ENCODE data around the gene ZFP28.

DNA sequence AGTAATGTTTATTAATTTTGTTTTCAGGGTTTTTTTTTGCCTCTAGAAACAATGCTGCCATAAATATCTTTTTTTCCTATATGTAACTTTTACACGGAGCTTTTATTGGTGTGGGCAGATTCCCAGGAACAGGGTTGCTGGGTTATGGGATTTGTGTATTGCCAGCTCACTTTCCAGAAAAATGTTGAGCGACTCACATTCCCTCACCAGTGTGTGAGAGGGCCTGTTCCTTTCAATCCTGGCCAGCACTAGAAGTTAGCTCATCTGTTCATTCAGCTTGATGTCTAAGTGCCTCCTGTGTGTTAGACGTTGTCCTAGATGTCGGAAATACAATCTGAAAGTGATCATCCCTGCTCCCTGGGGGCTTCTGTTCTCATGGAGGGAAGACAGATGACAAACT is 58.9 kb downstream of the ZFP28 start:
- no peak for TF ChIP-seq EZH2 (IDR thresholded peaks at IDR 0.05; ENCODE audit: low read length, missing control alignments)
- TF ChIP-seq, protein P1, sequence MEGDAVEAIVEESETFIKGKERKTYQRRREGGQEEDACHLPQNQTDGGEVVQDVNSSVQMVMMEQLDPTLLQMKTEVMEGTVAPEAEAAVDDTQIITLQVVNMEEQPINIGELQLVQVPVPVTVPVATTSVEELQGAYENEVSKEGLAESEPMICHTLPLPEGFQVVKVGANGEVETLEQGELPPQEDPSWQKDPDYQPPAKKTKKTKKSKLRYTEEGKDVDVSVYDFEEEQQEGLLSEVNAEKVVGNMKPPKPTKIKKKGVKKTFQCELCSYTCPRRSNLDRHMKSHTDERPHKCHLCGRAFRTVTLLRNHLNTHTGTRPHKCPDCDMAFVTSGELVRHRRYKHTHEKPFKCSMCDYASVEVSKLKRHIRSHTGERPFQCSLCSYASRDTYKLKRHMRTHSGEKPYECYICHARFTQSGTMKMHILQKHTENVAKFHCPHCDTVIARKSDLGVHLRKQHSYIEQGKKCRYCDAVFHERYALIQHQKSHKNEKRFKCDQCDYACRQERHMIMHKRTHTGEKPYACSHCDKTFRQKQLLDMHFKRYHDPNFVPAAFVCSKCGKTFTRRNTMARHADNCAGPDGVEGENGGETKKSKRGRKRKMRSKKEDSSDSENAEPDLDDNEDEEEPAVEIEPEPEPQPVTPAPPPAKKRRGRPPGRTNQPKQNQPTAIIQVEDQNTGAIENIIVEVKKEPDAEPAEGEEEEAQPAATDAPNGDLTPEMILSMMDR (conservative IDR thresholded peaks at IDR 0.05 in 1 of 2, IDR thresholded peaks at IDR 0.05 in 1 of 2; ENCODE audit: low read depth in 1 of 2, low read length in 2 of 2), result no peak

All from fibroblast of lung (primary cell).